HepG2 (cell line): Measurements from ENCODE around the gene UROS. TPM values are rescaled to one million over a fixed set of nuclear protein-coding genes. Genes with fewer than 3 reads are reported as not detected.

Source experiments
- CHD4 ChIP-seq: fragments of 200-600 bp; sonication (generic); IDR thresholded peaks from 2 replicates; pipeline ENCODE4 v1.7.0; 2017; ENCODE audit warnings: mild to moderate bottlenecking, low read length, borderline replicate concordance
- EZH2 ChIP-seq: conservative IDR thresholded peaks from 2 replicates; pipeline ENCODE4 v1.6.1; 2012; ENCODE audit warnings: mild to moderate bottlenecking, low read depth, low read length, moderate library complexity
- GABPB1 ChIP-seq: IDR thresholded peaks from 2 replicates; pipeline ENCODE4 v1.6.1; 2016; ENCODE audit warnings: mild to moderate bottlenecking, missing genetic modification reagents, moderate library complexity, missing compliant biosample characterization
- GATA4 ChIP-seq: sonication (generic); IDR thresholded peaks from 2 replicates; pipeline ENCODE4 v1.6.1; 2016; ENCODE audit warnings: antibody characterized with exemption, low read depth, borderline replicate concordance
- KLF12 ChIP-seq: sonication (generic); formaldehyde crosslinking; IDR thresholded peaks from 2 replicates; pipeline ENCODE4 v1.4.0; 2020; ENCODE audit warnings: missing genetic modification reagents, borderline replicate concordance
- PAF1 ChIP-seq: IDR thresholded peaks from 2 replicates; pipeline ENCODE4 v1.6.1; 2016; ENCODE audit warnings: missing genetic modification reagents, missing compliant biosample characterization
- RAD21 ChIP-seq: fragments of 450-650 bp; formaldehyde crosslinking; IDR thresholded peaks from 2 replicates; pipeline ENCODE4 v1.5.0; 2020; ENCODE audit warnings: mild to moderate bottlenecking
- TEAD3 ChIP-seq: optimal IDR thresholded peaks from 2 replicates; pipeline ENCODE3; 2016; ENCODE audit warnings: borderline replicate concordance
- YEATS4 ChIP-seq: sonication (generic); formaldehyde crosslinking; IDR thresholded peaks from 2 replicates; pipeline ENCODE4 v1.4.0; 2020; ENCODE audit warnings: missing genetic modification reagents, borderline replicate concordance
- ZNF101 ChIP-seq: sonication (generic); formaldehyde crosslinking; IDR thresholded peaks from 2 replicates; pipeline ENCODE4 v1.4.0; 2020; ENCODE audit warnings: mild to moderate bottlenecking, low read depth, missing genetic modification reagents, borderline replicate concordance
- ZNF160 ChIP-seq: sonication (generic); formaldehyde crosslinking; IDR thresholded peaks from 2 replicates; pipeline ENCODE4 v1.8.0; 2022; ENCODE audit warnings: mild to moderate bottlenecking, inconsistent platforms, missing genetic modification reagents
- ZNF264 ChIP-seq: sonication (generic); formaldehyde crosslinking; IDR thresholded peaks from 2 replicates; pipeline ENCODE4 v1.4.0; 2020; ENCODE audit warnings: missing genetic modification reagents
- ZNF335 ChIP-seq: sonication (generic); formaldehyde crosslinking; IDR thresholded peaks from 2 replicates; pipeline ENCODE4 v1.4.0; 2020; ENCODE audit warnings: missing genetic modification reagents
- ZNF33B ChIP-seq: sonication (generic); formaldehyde crosslinking; IDR thresholded peaks from 2 replicates; pipeline ENCODE4 v1.5.1; 2020; ENCODE audit warnings: mild to moderate bottlenecking, missing genetic modification reagents
- ZNF383 ChIP-seq: sonication (generic); formaldehyde crosslinking; IDR thresholded peaks from 2 replicates; pipeline ENCODE4 v1.4.0; 2020; ENCODE audit warnings: missing genetic modification reagents, mild to moderate bottlenecking, borderline replicate concordance
- ZNF589 ChIP-seq: sonication (generic); formaldehyde crosslinking; conservative IDR thresholded peaks from 2 replicates; pipeline ENCODE4 v1.8.0; 2022; ENCODE audit warnings: mild to moderate bottlenecking, moderate library complexity, missing genetic modification reagents
- ZNF616 ChIP-seq: sonication (generic); formaldehyde crosslinking; IDR thresholded peaks from 2 replicates; pipeline ENCODE4 v1.5.0; 2020; ENCODE audit warnings: low read depth, mild to moderate bottlenecking, missing genetic modification reagents
- ZNF652 ChIP-seq: IDR thresholded peaks from 2 replicates; pipeline ENCODE4 v1.6.1; 2016; ENCODE audit warnings: low read depth, borderline replicate concordance
- ZNF766 ChIP-seq: sonication (generic); formaldehyde crosslinking; IDR thresholded peaks from 2 replicates; pipeline ENCODE4 v1.5.0; 2020; ENCODE audit warnings: missing genetic modification reagents, borderline replicate concordance
- polyA plus RNA-seq, 8 experiments: library from polyadenylated mRNA; depleted of rRNA in 3 of 8; stranded (reverse) in 7 of 8; unstranded in 1 of 8; fragments of >200 nt; fragmentation: Illumina TruSeq in 4 of 8; extraction: Trizol in 4 of 8; gene quantifications; 2 replicates each; pipeline versions ENCODE4 v1.2.1 to v1.2.3, GENCODE V29; 2011 to 2016; ENCODE audit warnings: low read depth in 4 of 8, missing spikeins in 1 of 8, mixed read lengths in 1 of 8; ENCODE audit not compliant: insufficient read depth in 1 of 8
- total RNA-seq, 5 experiments: library from RNA; depleted of rRNA; stranded (reverse); fragments of >200 nt; fragmentation: Illumina TruSeq; extraction: Trizol; gene quantifications; 2 replicates each; pipeline ENCODE4 v1.2.3, GENCODE V29; 2016; ENCODE audit warnings: low read depth in 1 of 5
- TF ChIP-seq, protein P1 (sequence below): sonication (generic); formaldehyde crosslinking; IDR thresholded peaks from 2 replicates; pipeline ENCODE4 v1.4.0; 2020; ENCODE audit warnings: low read depth, mild to moderate bottlenecking, missing genetic modification reagents
- TF ChIP-seq, protein P2 (sequence below): IDR thresholded peaks from 2 replicates; pipeline ENCODE4 v1.6.1; 2016; ENCODE audit warnings: low read depth, borderline replicate concordance
- TF ChIP-seq, protein P3 (sequence below): sonication (generic); formaldehyde crosslinking; IDR thresholded peaks from 2 replicates; pipeline ENCODE4 v1.5.0; 2020; ENCODE audit warnings: mild to moderate bottlenecking, missing genetic modification reagents, borderline replicate concordance
- TF ChIP-seq, protein P4 (sequence below): IDR thresholded peaks from 2 replicates; pipeline ENCODE4 v1.6.1; 2016
- TF ChIP-seq, protein P5 (sequence below): sonication (generic); formaldehyde crosslinking; IDR thresholded peaks from 2 replicates; pipeline ENCODE4 v1.4.0; 2020; ENCODE audit warnings: missing genetic modification reagents

The UROS gene
- total and polyA plus RNA-seq, 2 of the 13 experiments (the other 11 are each of a cell fraction or from before 2014, with no cell fraction given) = 14.8 to 49.9 TPM

DNA sequence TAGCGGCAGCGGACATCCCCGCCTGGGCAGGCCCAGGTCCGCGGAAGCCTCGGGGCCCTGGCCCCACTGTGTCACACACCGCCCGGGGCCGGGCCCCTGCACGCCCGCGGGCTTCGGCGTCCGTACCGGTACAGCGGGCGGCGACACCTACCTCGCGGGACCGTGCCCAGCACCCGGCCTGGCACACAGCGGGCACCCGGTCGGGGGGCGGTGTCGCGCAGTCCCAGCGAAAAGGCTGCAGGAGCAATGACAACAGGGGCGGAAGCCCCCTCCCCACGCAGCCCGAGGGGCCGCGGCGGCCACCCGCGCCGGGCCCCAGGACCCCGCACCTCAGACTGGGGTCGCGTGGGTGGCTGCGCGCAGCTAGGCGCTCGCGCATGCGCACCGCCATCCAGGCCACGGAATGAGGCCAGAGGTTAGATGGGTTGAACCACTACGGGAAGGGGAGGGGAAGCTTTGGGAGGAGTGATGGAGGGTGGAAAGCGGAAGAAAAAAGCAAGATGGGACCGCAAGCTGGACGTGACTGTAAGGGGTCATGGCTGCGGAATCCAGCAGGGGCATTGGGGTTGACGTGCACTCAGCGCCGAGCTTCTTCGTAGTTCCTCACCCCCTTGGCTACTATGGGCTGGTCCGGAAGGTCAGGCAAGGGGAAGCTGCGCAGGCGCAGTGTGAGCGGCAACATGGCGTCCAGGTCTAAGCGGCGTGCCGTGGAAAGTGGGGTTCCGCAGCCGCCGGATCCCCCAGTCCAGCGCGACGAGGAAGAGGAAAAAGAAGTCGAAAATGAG lies at the start of gene UROS, which contains the start of gene BCCIP (continued):
- TF ChIP-seq ZNF335 (CRISPR knock-in tag) = no peak
- TF ChIP-seq, protein P1, sequence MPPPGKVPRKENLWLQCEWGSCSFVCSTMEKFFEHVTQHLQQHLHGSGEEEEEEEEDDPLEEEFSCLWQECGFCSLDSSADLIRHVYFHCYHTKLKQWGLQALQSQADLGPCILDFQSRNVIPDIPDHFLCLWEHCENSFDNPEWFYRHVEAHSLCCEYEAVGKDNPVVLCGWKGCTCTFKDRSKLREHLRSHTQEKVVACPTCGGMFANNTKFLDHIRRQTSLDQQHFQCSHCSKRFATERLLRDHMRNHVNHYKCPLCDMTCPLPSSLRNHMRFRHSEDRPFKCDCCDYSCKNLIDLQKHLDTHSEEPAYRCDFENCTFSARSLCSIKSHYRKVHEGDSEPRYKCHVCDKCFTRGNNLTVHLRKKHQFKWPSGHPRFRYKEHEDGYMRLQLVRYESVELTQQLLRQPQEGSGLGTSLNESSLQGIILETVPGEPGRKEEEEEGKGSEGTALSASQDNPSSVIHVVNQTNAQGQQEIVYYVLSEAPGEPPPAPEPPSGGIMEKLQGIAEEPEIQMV (CRISPR knock-in tag) = no peak
- no peak for TF ChIP-seq EZH2
- no peak for TF ChIP-seq PAF1 (CRISPR knock-in tag)
- TF ChIP-seq YEATS4 (CRISPR knock-in tag) = peak; percentile 81
- TF ChIP-seq CHD4 = no peak
- TF ChIP-seq ZNF160 (CRISPR knock-in tag) = no peak
- no peak for TF ChIP-seq ZNF264 (CRISPR knock-in tag)
- no peak for TF ChIP-seq ZNF383 (CRISPR knock-in tag)
- TF ChIP-seq ZNF101 (CRISPR knock-in tag) = no peak
- TF ChIP-seq, protein P2, sequence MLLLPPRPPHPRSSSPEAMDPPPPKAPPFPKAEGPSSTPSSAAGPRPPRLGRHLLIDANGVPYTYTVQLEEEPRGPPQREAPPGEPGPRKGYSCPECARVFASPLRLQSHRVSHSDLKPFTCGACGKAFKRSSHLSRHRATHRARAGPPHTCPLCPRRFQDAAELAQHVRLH (CRISPR knock-in tag) = no peak
- TF ChIP-seq ZNF33B (CRISPR knock-in tag) = peak; percentile 32; the same call in 1 of the 2 replicates
- TF ChIP-seq GATA4 = no peak; the same call in 1 of the 2 replicates
- TF ChIP-seq GABPB1 (CRISPR knock-in tag) = peak; percentile 86
- TF ChIP-seq ZNF652 (CRISPR knock-in tag) = no peak; the same call in 1 of the 2 replicates
- TF ChIP-seq, protein P3, sequence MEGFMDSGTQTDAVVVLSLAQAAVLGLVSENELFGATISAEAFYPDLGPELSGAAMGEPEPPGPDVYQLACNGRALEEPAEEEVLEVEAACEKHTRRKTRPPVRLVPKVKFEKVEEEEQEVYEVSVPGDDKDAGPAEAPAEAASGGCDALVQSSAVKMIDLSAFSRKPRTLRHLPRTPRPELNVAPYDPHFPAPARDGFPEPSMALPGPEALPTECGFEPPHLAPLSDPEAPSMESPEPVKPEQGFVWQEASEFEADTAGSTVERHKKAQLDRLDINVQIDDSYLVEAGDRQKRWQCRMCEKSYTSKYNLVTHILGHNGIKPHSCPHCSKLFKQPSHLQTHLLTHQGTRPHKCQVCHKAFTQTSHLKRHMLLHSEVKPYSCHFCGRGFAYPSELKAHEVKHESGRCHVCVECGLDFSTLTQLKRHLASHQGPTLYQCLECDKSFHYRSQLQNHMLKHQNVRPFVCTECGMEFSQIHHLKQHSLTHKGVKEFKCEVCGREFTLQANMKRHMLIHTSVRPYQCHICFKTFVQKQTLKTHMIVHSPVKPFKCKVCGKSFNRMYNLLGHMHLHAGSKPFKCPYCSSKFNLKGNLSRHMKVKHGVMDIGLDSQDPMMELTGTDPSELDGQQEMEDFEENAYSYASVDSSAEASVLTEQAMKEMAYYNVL = no peak; the same call in 1 of the 2 replicates
- TF ChIP-seq, protein P4, sequence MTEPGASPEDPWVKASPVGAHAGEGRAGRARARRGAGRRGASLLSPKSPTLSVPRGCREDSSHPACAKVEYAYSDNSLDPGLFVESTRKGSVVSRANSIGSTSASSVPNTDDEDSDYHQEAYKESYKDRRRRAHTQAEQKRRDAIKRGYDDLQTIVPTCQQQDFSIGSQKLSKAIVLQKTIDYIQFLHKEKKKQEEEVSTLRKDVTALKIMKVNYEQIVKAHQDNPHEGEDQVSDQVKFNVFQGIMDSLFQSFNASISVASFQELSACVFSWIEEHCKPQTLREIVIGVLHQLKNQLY (CRISPR knock-in tag) = no peak; the same call in 1 of the 2 replicates
- TF ChIP-seq ZNF589 = no peak
- TF ChIP-seq ZNF616 (CRISPR knock-in tag) = no peak
- TF ChIP-seq TEAD3 = peak; percentile 39
- TF ChIP-seq, protein P5, sequence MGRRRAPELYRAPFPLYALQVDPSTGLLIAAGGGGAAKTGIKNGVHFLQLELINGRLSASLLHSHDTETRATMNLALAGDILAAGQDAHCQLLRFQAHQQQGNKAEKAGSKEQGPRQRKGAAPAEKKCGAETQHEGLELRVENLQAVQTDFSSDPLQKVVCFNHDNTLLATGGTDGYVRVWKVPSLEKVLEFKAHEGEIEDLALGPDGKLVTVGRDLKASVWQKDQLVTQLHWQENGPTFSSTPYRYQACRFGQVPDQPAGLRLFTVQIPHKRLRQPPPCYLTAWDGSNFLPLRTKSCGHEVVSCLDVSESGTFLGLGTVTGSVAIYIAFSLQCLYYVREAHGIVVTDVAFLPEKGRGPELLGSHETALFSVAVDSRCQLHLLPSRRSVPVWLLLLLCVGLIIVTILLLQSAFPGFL (CRISPR knock-in tag) = no peak
- TF ChIP-seq RAD21 (CRISPR knock-in tag) = no peak; the same call in 1 of the 2 replicates
- no peak for TF ChIP-seq KLF12
- no peak for TF ChIP-seq ZNF766 (CRISPR knock-in tag)
